SK-N-SH (cell line): ENCODE results near the gene ATR.
"Not testable (repeated sequence)": the region's sequence is repeated elsewhere in the genome, so short reads cannot be mapped to it uniquely, and the experiment has no call there.

Experiments used
- ELF1 ChIP-seq: IDR thresholded peaks from 2 replicates; pipeline ENCODE4 v1.4.0; 2012
- EZH2phosphoT487 ChIP-seq: fragments of 200-600 bp; sonication (generic); IDR thresholded peaks from 2 replicates; pipeline ENCODE4 v1.6.1; 2017; ENCODE audit warnings: low read depth, mixed run types, mild to moderate bottlenecking, antibody characterized with exemption, moderate library complexity, borderline replicate concordance
- FOXJ3 ChIP-seq: sonication (generic); formaldehyde crosslinking; IDR thresholded peaks from 2 replicates; pipeline ENCODE4 v1.5.1; 2020; ENCODE audit warnings: mild to moderate bottlenecking, missing genetic modification reagents
- JUND ChIP-seq: IDR thresholded peaks from 2 replicates; pipeline ENCODE4 v1.4.0; 2012
- MAX ChIP-seq: IDR thresholded peaks from 2 replicates; pipeline ENCODE4 v1.4.0; 2012; ENCODE audit warnings: low read depth
- POLR2AphosphoS5 ChIP-seq: IDR thresholded peaks from 2 replicates; pipeline ENCODE4 v1.6.1; 2012; ENCODE audit warnings: low read depth, low read length
- RXRA ChIP-seq: IDR thresholded peaks from 2 replicates; pipeline ENCODE4 v1.4.0; 2012; ENCODE audit warnings: low read depth, mild to moderate bottlenecking, borderline replicate concordance
- SIN3A ChIP-seq: IDR thresholded peaks from 2 replicates; pipeline ENCODE4 v1.6.1; 2012; ENCODE audit warnings: low read depth, mild to moderate bottlenecking, low read length, moderate library complexity, borderline replicate concordance
- SMC3 ChIP-seq: IDR thresholded peaks from 2 replicates; pipeline ENCODE4 v1.6.1; 2012; ENCODE audit warnings: low read depth, low read length, improper control_type of control experiment
- YY1 ChIP-seq: IDR thresholded peaks from 2 replicates; pipeline ENCODE4 v1.4.0; 2012; ENCODE audit warnings: low read depth, mild to moderate bottlenecking
- ZBTB33 ChIP-seq: IDR thresholded peaks from 2 replicates; pipeline ENCODE4 v1.4.0; 2012; ENCODE audit warnings: low read depth, borderline replicate concordance
- TF ChIP-seq, protein P1 (sequence below): fragments of 200-600 bp; sonication (generic); IDR thresholded peaks from 2 replicates; pipeline ENCODE4 v1.6.1; 2017; ENCODE audit warnings: antibody characterized with exemption, mild to moderate bottlenecking, moderate library complexity

DNA sequence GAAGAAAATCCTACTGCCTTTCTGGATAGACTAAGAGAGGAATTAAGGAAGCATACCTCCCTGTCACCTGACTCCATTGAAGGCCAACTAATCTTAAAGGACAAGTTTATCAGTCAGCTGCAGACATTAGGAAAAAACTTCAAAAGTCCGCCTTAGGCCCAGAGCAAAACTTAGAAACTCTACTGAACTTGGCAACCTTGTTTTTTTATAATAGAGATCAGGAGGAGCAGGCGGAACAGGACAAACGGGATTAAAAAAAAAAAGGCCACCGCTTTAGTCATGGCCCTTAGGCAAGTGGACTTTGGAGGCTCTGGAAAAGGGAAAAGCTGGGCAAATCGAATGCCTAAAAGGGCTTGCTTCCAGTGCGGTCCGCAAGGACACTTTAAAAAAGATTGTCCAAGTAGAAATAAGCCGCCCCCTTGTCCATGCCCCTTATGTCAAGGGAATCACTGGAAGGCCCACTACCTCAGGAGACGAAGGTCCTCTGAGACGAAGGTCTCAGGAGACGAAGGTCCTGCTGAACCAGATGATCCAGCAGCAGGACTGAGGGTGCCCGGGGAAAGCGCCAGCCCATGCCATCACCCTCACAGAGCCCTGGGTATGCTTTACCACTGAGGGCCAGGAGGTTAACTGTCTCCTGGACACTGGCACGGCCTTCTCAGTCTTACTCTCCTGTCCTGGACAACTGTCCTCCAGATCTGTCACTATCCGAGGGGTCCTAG lies 138.9 kb downstream of the ATR start:
- TF ChIP-seq POLR2AphosphoS5; SIN3A; SMC3; ZBTB33; MAX; YY1; RXRA; FOXJ3 (CRISPR knock-in tag); EZH2phosphoT487; ELF1; JUND: not testable (repeated sequence)
- TF ChIP-seq, protein P1, sequence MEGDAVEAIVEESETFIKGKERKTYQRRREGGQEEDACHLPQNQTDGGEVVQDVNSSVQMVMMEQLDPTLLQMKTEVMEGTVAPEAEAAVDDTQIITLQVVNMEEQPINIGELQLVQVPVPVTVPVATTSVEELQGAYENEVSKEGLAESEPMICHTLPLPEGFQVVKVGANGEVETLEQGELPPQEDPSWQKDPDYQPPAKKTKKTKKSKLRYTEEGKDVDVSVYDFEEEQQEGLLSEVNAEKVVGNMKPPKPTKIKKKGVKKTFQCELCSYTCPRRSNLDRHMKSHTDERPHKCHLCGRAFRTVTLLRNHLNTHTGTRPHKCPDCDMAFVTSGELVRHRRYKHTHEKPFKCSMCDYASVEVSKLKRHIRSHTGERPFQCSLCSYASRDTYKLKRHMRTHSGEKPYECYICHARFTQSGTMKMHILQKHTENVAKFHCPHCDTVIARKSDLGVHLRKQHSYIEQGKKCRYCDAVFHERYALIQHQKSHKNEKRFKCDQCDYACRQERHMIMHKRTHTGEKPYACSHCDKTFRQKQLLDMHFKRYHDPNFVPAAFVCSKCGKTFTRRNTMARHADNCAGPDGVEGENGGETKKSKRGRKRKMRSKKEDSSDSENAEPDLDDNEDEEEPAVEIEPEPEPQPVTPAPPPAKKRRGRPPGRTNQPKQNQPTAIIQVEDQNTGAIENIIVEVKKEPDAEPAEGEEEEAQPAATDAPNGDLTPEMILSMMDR = not testable (repeated sequence)
